ENCODE measurements around the gene CAPN5. TPM values are rescaled to one million over a fixed set of nuclear protein-coding genes. Genes with fewer than 3 reads are reported as not detected.
A peak's percentile ranks its signal among the peaks of the same experiment; 100 is the strongest.

The CAPN5 gene
- total RNA-seq, 1 donor from 2014 or later: 7.2 TPM

DNA sequence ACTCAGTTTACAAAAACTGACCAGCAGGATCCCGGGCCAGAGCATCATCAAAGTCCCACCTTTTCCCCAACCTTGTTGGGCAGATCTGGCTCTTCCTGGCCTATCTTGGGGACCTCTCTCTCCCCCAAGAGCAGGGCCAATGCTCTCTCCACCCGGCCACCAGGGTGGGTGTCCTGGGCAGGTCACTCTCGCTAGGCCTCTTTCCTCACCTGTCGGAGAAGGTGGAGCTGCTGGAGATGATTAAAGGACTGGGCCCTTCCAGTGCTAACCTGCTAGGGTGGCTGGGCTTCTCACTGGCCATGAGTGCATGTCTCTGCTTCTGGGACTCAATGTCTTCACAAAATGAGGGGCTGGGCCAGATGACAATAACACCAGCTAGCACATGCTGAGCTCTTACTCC, 2.9 kb upstream of the CAPN5 start:
- H3K4me1 ChIP-seq: peaks cover 18% of the 10 kb centered on the region
- no peak for DNase-seq
- H3K4me3 ChIP-seq: no peak overlapping the region
- no peaks in the 10 kb centered on the region for H3K36me3 ChIP-seq
- ATAC-seq: no peak
- TF ChIP-seq, protein P1, sequence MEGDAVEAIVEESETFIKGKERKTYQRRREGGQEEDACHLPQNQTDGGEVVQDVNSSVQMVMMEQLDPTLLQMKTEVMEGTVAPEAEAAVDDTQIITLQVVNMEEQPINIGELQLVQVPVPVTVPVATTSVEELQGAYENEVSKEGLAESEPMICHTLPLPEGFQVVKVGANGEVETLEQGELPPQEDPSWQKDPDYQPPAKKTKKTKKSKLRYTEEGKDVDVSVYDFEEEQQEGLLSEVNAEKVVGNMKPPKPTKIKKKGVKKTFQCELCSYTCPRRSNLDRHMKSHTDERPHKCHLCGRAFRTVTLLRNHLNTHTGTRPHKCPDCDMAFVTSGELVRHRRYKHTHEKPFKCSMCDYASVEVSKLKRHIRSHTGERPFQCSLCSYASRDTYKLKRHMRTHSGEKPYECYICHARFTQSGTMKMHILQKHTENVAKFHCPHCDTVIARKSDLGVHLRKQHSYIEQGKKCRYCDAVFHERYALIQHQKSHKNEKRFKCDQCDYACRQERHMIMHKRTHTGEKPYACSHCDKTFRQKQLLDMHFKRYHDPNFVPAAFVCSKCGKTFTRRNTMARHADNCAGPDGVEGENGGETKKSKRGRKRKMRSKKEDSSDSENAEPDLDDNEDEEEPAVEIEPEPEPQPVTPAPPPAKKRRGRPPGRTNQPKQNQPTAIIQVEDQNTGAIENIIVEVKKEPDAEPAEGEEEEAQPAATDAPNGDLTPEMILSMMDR (IDR thresholded peaks at IDR 0.05): no peak
- no peaks in the 10 kb centered on the region for H3K27me3 ChIP-seq (ENCODE audit: low read depth)
- H3K27ac ChIP-seq: no peak overlapping the region
- no peaks in the 10 kb centered on the region for H3K9me3 ChIP-seq
- intact Hi-C loops (cut with DNase I): no loop called here

DNA sequence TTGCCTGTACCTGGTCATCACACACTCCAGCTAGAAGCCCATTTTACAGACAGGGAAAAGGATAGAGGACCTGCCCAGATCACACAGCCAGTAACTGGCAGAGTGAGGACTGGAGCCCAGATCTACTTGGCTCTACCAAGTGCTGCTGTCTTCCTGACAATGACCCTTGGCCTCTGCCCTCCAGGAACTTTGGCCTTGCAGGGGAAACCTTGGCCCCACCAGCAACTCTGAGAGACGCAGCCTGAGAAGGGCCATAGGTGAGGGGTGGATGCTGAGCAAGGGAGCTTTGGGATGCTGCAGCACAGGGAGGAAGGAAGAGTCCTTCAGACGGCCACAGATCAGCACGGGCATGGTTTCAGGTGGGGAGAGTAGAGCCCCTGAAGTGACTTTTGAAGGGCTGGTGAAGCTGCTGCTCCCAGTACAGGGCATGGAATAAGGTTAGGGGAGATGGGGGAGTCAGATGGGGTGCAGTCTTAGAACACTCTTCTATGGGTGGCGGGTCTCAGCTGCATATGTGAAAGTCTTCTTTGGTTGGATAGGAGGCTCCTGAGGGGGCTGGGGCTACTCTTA, 2.0 kb upstream of the CAPN5 start:
- H3K9me3 ChIP-seq: no peaks in the 10 kb centered on the region
- peaks cover 18% of the 10 kb centered on the region for H3K4me1 ChIP-seq
- no peak for DNase-seq
- H3K27ac ChIP-seq: no peak overlapping the region
- no peak for ATAC-seq
- intact Hi-C loops (cut with DNase I): no loop called here
- H3K4me3 ChIP-seq: no peak overlapping the region
- no peaks in the 10 kb centered on the region for H3K36me3 ChIP-seq
- TF ChIP-seq, protein P1 (IDR thresholded peaks at IDR 0.05): no peak
- no peaks in the 10 kb centered on the region for H3K27me3 ChIP-seq (ENCODE audit: low read depth)

DNA sequence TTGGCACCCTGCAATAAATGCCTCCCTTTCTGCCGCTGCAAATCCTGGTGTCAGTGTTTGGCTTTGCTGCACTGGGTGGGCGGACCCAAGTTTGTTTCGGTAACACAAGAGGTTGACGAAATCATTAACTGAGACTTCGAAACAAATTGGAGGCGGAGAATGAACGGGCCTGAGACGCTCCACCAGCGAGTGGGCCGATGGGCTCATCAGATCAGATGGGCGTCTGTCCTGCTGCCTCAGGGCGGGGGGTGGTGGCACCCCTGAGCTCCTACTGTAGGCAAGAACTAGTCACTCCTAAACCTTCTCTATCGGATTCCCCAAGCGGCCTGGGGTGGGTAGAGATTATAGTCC, 918 bp upstream of the CAPN5 start:
- Histone ChIP-seq H3K36me3 (no peaks in the 10 kb centered on the region), H3K27me3 (ENCODE audit: low read depth) (no peaks in the 10 kb centered on the region), H3K4me1 (peaks cover 18% of the 10 kb centered on the region), H3K4me3 (peak overlapping the region; percentile 85), H3K9me3 (no peaks in the 10 kb centered on the region), H3K27ac (peak overlapping the region; percentile 88)
- TF ChIP-seq, protein P1 (IDR thresholded peaks at IDR 0.05): no peak
- ATAC-seq (peak; percentile 2 to 36), DNase-seq (peak; percentile 61)
- intact Hi-C loops (cut with DNase I): no loop called here

DNA sequence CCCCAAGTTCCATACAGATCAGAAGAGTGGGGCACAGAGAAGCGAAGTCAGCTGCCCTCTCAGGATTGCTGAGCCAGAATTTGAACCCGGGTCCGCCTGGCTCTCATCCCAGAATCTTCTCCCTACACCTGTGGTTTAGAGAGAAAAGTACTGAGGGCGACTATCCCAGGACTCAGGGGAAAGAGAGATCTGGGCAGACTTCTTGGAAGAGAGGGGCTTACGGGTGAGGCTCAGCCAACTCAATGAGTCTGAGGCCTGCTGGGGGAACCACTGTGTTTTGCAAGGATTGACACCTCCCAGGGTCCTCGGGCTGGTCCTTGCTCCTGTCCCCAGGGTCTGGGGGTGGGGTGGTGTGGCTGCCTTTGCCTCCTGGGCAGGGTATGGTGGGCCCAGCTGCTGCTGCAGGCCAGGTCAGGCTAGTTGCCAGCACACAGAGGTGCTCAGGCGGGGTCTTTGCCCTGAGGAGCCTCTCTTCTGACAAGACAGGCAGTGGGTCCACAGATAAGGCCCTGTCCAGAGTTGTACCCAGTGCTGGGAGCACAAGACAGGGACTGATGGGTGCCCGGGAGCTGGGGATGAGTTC, 1.2 kb downstream of the CAPN5 start:
- H3K36me3 ChIP-seq: no peaks in the 10 kb centered on the region
- H3K9me3 ChIP-seq: no peaks in the 10 kb centered on the region
- TF ChIP-seq, protein P1 (IDR thresholded peaks at IDR 0.05): no peak
- H3K27me3 ChIP-seq (ENCODE audit: low read depth): no peaks in the 10 kb centered on the region
- DNase-seq (no peak), ATAC-seq (no peak)
- intact Hi-C loops (cut with DNase I): no loop called here
- H3K4me1 ChIP-seq: peaks cover 34% of the 10 kb centered on the region
- no peak overlapping the region for H3K27ac ChIP-seq
- H3K4me3 ChIP-seq: no peak overlapping the region

DNA sequence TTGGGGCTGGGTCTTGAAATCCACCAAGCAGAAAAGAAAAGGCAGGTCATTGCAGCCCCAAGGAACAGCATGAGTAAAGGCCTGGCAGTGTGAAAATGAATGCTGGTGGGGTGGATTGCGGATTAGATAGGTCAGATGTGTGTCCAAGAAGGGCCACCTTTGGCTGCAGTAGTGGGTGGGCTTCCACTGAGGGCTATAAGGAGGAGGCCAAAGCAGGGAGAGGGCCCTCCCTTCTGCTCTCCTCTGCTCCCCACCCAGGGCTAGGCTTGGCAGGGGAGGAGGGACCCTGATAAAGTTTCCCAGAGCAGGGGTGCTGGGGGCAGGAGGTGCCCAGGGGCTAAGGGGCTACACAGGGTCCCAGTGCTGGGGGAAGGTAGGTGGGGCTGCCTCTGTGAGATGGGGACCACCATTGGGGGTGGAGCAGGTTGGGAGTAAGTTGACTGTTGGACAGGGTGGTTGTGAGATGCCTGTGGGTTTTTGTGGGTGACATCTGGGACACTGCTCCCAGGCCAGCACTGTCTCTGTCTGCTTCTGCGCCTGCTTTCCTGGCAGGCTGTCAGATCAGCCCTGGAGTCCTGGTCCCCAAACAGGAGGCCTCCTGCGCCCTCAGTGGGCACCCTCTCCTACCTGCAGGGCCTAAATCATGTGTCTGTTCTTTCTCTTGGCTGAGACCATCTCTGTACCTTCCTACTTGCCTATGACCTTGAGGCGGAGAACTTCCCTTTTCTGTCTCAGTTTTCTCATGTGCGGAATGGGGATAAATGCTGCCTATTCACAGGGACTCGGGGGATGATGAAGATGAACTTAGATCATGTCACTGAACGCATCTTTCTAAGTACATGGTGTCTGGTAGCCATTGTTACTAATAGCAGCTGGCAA, 1.9 kb downstream of the CAPN5 start:
- H3K4me1 ChIP-seq: peaks cover 42% of the 10 kb centered on the region
- no peak for DNase-seq
- H3K27me3 ChIP-seq (ENCODE audit: low read depth): no peaks in the 10 kb centered on the region
- intact Hi-C loops (cut with DNase I): no loop called here
- H3K27ac ChIP-seq: no peak overlapping the region
- ATAC-seq: no peak
- H3K36me3 ChIP-seq: no peaks in the 10 kb centered on the region
- no peak overlapping the region for H3K4me3 ChIP-seq
- TF ChIP-seq, protein P1 (IDR thresholded peaks at IDR 0.05): no peak
- H3K9me3 ChIP-seq: no peaks in the 10 kb centered on the region

Measured in lower lobe of right lung (tissue), 2 donors.